ENCODE data around the gene CYP4F8.

DNA sequence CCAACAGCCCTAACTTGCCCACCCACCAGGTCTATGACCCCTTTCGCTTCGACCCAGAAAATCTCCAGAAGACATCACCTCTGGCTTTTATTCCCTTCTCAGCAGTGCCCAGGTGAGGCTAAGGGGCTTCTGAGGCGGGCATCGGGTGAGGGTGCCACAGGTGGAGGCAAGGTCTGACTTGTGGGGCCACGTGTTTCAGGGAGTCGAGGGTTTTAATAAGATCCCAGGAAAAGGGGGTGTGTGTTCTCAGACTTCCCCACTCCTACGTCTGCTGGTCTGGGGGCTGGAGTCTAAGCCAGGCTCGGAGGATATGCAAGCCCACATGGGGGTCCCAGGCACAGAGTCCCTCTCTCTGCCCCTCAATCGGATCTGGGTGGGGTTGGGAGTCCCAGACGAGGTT, 30.9 kb upstream of the CYP4F8 start:
- TF ChIP-seq CTCF (IDR thresholded peaks at IDR 0.05) = no peak
- no peak for TF ChIP-seq SIN3A (IDR thresholded peaks at IDR 0.05; ENCODE audit: borderline replicate concordance, insufficient read depth, low read depth, low read length)
- TF ChIP-seq REST (IDR thresholded peaks at IDR 0.05; ENCODE audit: insufficient read depth in 1 of 2, low read depth in 2 of 2, low read length in 1 of 2) = no peak
- TF ChIP-seq POLR2AphosphoS5 (IDR thresholded peaks at IDR 0.05; ENCODE audit: low read depth, low read length) = no peak
